K562 (cell line): ENCODE measurements around the gene UBE2L5. TPM values are rescaled to one million over a fixed set of nuclear protein-coding genes. Genes with fewer than 3 reads are reported as not detected.

Experiments
- ARID1B ChIP-seq: fragments of 450-650 bp; IDR thresholded peaks from 2 replicates; pipeline ENCODE4 v1.6.1; 2016; ENCODE audit warnings: antibody characterized with exemption, mild to moderate bottlenecking, inconsistent platforms
- CHD1 ChIP-seq: fragments of 200-600 bp; sonication (generic); IDR thresholded peaks from one replicate; pipeline ENCODE4 v1.6.1; 2012; ENCODE audit warnings: mild to moderate bottlenecking, moderate library complexity, low read length, inconsistent platforms
- ETS1 ChIP-seq: conservative IDR thresholded peaks from 2 replicates; pipeline ENCODE4 v1.6.1; 2011; ENCODE audit warnings: low read depth, mild to moderate bottlenecking, low read length; ENCODE audit not compliant: control insufficient read depth
- EWSR1 ChIP-seq: fragments of 450-650 bp; IDR thresholded peaks from 2 replicates; pipeline ENCODE4 v1.6.1; 2018; ENCODE audit warnings: borderline replicate concordance, mild to moderate bottlenecking, low read depth, moderate library complexity; ENCODE audit not compliant: partially characterized antibody
- HMG20A ChIP-seq: fragments of 450-650 bp; formaldehyde crosslinking; conservative IDR thresholded peaks from 2 replicates; pipeline ENCODE4 v1.4.0; 2020; ENCODE audit warnings: mild to moderate bottlenecking, mixed read lengths
- PRMT5 ChIP-seq: sonication (generic); formaldehyde crosslinking; IDR thresholded peaks from 2 replicates; pipeline ENCODE4 v1.5.0; 2020; ENCODE audit warnings: missing genetic modification reagents
- SNRNP70 ChIP-seq: fragments of 200-400 bp; formaldehyde crosslinking; optimal IDR thresholded peaks from 2 replicates; pipeline ENCODE3; 2017; ENCODE audit warnings: low read depth, low read length
- ZBTB12 ChIP-seq: fragments of 250-450 bp; sonication (Bioruptor Pico); IDR thresholded peaks from 2 replicates; pipeline ENCODE4 v1.4.0; 2020
- ZNF175 ChIP-seq: fragments of 200-800 bp; sonication (Bioruptor generic); IDR thresholded peaks from 2 replicates; pipeline ENCODE4 v1.6.1; 2016; ENCODE audit warnings: low read depth, mild to moderate bottlenecking, missing genetic modification characterization, missing compliant biosample characterization
- ZNF592 ChIP-seq: fragments of 450-650 bp; IDR thresholded peaks from 2 replicates; pipeline ENCODE4 v1.6.1; 2017; ENCODE audit warnings: antibody characterized with exemption, mild to moderate bottlenecking
- ZNF79 ChIP-seq: fragments of 250-450 bp; sonication (Bioruptor Pico); IDR thresholded peaks from 2 replicates; pipeline ENCODE4 v1.4.0; 2020; ENCODE audit warnings: low read depth, mild to moderate bottlenecking, moderate library complexity
- polyA plus RNA-seq, 8 experiments: library from polyadenylated mRNA; depleted of rRNA in 4 of 8; stranded (reverse) in 5 of 8; unstranded in 3 of 8; fragments of >200 nt; fragmentation: Nextera tagmentation in 2 of 8; fragmentation: Illumina TruSeq in 1 of 8; extraction: Ambion mirVana in 2 of 8; extraction: Trizol in 1 of 8; gene quantifications; 2 replicates each; pipeline versions ENCODE4 v1.2.1 to v1.2.3, GENCODE V29; 2011 to 2014; ENCODE audit warnings: inconsistent platforms in 1 of 8, missing spikeins in 1 of 8
- total RNA-seq, 7 experiments: library from RNA; depleted of rRNA in 6 of 7; stranded (reverse); fragments of >200 nt in 6 of 7; fragmentation: Illumina TruSeq in 2 of 7; extraction: Trizol in 2 of 7; gene quantifications; 2 replicates each; pipeline versions ENCODE4 v1.2.1 to v1.2.3, GENCODE V29; 2011 to 2021; ENCODE audit warnings: low replicate concordance in 1 of 7
- TF ChIP-seq, protein P1 (sequence below), 3 experiments: fragments of 200-800 bp in 1 of 3; sonication (Bioruptor generic) in 1 of 3; sonication (generic) in 1 of 3; formaldehyde crosslinking in 1 of 3; IDR thresholded peaks; 2 replicates each; pipeline versions ENCODE4 v1.6.1 to v1.8.0; 2016 to 2022; ENCODE audit warnings: mild to moderate bottlenecking in 2 of 3, missing compliant biosample characterization in 2 of 3, missing genetic modification characterization in 2 of 3, missing genetic modification reagents in 1 of 3
- TF ChIP-seq, protein P2 (sequence below): fragments of 450-650 bp; IDR thresholded peaks from 2 replicates; pipeline ENCODE4 v1.7.1; 2018; ENCODE audit warnings: mild to moderate bottlenecking, low read depth; ENCODE audit not compliant: partially characterized antibody

UBE2L5 gene
- total and polyA plus RNA-seq, 9 of the 15 experiments (the other 6 are each of a cell fraction or from before 2014, with no cell fraction given), result 0.22 to 1.5 (median 0.86) TPM; not detected in 6

GRCh38 chr13:30463787-30464495 is 41.6 kb downstream of the UBE2L5 start (continued):
- no peak for TF ChIP-seq SNRNP70
- no peak for TF ChIP-seq ZBTB12
- TF ChIP-seq, protein P1, sequence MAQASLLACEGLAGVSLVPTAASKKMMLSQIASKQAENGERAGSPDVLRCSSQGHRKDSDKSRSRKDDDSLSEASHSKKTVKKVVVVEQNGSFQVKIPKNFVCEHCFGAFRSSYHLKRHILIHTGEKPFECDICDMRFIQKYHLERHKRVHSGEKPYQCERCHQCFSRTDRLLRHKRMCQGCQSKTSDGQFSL (CRISPR knock-in tag; IDR thresholded peaks at IDR 0.05), result no peak
- TF ChIP-seq, protein P1 (tag; IDR thresholded peaks at IDR 0.05), result 0 out of 4 replicates have a peak, but pooled peaks of 1 of the 2 experiments have one; percentile 8
- TF ChIP-seq ARID1B, result no peak
- no peak for TF ChIP-seq HMG20A (CRISPR knock-in tag)
- TF ChIP-seq ZNF175, result peak; percentile 57; the same call in 1 of the 2 replicates
- TF ChIP-seq PRMT5 (CRISPR knock-in tag), result no peak
- TF ChIP-seq, protein P2, sequence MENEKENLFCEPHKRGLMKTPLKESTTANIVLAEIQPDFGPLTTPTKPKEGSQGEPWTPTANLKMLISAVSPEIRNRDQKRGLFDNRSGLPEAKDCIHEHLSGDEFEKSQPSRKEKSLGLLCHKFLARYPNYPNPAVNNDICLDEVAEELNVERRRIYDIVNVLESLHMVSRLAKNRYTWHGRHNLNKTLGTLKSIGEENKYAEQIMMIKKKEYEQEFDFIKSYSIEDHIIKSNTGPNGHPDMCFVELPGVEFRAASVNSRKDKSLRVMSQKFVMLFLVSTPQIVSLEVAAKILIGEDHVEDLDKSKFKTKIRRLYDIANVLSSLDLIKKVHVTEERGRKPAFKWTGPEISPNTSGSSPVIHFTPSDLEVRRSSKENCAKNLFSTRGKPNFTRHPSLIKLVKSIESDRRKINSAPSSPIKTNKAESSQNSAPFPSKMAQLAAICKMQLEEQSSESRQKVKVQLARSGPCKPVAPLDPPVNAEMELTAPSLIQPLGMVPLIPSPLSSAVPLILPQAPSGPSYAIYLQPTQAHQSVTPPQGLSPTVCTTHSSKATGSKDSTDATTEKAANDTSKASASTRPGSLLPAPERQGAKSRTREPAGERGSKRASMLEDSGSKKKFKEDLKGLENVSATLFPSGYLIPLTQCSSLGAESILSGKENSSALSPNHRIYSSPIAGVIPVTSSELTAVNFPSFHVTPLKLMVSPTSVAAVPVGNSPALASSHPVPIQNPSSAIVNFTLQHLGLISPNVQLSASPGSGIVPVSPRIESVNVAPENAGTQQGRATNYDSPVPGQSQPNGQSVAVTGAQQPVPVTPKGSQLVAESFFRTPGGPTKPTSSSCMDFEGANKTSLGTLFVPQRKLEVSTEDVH, result no peak
- TF ChIP-seq CHD1, result no peak
- no peak for TF ChIP-seq ETS1
- TF ChIP-seq ZNF79 (CRISPR knock-in tag), result no peak
- TF ChIP-seq ZNF592, result no peak
- no peak for TF ChIP-seq EWSR1
